Gastroesophageal sphincter (tissue), 3 donors: ENCODE data around the gene HPS3.

Experiments
- POLR2A ChIP-seq, 2 donors: fragments of 450-650 bp; IDR thresholded peaks; one replicate each; pipeline ENCODE4 v1.6.1; 2017; ENCODE audit warnings: antibody characterized with exemption in 2 of 2, mild to moderate bottlenecking in 2 of 2, moderate library complexity in 1 of 2
- POLR2AphosphoS5 ChIP-seq: sonication (generic); formaldehyde crosslinking; IDR thresholded peaks from one replicate; pipeline ENCODE4 v1.6.1; 2017; ENCODE audit warnings: antibody characterized with exemption
- TF ChIP-seq, protein P1 (sequence below), 4 experiments: fragments of 200-600 bp in 2 of 4; fragments of 450-650 bp in 2 of 4; sonication (generic) in 1 of 4; IDR thresholded peaks; one replicate each; pipeline ENCODE4 v1.5.1; 2017 to 2019; ENCODE audit warnings: antibody characterized with exemption in 4 of 4, mild to moderate bottlenecking in 2 of 4, moderate library complexity in 2 of 4

- TF ChIP-seq, protein P1, sequence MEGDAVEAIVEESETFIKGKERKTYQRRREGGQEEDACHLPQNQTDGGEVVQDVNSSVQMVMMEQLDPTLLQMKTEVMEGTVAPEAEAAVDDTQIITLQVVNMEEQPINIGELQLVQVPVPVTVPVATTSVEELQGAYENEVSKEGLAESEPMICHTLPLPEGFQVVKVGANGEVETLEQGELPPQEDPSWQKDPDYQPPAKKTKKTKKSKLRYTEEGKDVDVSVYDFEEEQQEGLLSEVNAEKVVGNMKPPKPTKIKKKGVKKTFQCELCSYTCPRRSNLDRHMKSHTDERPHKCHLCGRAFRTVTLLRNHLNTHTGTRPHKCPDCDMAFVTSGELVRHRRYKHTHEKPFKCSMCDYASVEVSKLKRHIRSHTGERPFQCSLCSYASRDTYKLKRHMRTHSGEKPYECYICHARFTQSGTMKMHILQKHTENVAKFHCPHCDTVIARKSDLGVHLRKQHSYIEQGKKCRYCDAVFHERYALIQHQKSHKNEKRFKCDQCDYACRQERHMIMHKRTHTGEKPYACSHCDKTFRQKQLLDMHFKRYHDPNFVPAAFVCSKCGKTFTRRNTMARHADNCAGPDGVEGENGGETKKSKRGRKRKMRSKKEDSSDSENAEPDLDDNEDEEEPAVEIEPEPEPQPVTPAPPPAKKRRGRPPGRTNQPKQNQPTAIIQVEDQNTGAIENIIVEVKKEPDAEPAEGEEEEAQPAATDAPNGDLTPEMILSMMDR (IDR thresholded peaks at IDR 0.05): no peak
- TF ChIP-seq POLR2A (IDR thresholded peaks at IDR 0.05) (no peak), POLR2AphosphoS5 (no peak)
Measured at GRCh38 chr3:149087208-149087607, 42.2 kb upstream of the HPS3 start.
